ENCODE data around the gene SPRY2.

Gene SPRY2, protein sequence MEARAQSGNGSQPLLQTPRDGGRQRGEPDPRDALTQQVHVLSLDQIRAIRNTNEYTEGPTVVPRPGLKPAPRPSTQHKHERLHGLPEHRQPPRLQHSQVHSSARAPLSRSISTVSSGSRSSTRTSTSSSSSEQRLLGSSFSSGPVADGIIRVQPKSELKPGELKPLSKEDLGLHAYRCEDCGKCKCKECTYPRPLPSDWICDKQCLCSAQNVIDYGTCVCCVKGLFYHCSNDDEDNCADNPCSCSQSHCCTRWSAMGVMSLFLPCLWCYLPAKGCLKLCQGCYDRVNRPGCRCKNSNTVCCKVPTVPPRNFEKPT

DNA sequence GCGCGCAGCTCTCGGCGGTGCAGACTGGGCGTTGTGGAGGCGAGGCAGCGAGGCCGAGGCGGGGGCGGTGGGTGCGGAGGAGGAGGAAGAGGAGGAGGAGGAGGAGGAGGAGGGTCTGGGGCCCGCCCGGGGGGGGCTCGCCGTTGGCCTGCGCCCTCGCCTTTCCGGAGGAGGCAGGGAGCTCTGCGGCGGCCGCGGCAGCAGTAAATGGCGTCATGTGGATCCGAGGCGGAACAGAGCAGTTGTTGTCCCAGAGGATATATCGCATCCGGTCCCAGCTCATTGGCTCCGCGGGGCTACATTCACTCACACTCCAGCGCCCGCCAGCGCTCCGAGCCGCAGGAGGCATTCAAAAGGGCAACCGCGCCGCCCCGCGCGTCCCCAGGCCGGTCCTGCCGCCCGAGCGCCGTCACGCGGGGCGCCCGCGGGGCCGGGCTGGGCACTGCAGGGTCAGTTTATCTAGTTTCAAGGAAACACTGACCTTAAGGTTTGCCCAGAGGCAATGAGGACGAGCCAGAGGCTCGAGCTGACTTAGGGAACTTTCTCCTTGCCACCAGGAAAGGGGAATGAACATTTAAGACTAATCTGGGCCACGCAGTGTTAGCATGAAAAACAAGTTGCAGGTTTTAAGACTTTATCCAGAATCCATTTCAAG is at the start of gene SPRY2:
Gene SPRY2, minus strand, starts transcription at position 26 of the 655 bp plus-strand sequence. CDS start 3,421 bp downstream, outside the sequence.
- Histone ChIP-seq H3K9ac (ENCODE audit: low read length in 5 of 5) (peak within 1 kb of the TSS; percentile 81 to 93 (median 86)), H3K36me3 (ENCODE audit: control insufficient read depth in 5 of 5, insufficient read depth in 5 of 5, low read length in 5 of 5) (peaks cover 0 to 13% (median 10%) of the 10 kb centered on the region in 5 donors), H3K27ac (ENCODE audit: low read depth, low read length) (peak within 1 kb of the TSS; percentile 96), H3K4me3 (ENCODE audit: low read depth in 1 of 5, low read length in 5 of 5) (peak within 1 kb of the TSS; percentile 78 to 97 (median 93)), H3K9me3 (ENCODE audit: control insufficient read depth in 5 of 5, low read length in 5 of 5) (no peaks in the 10 kb centered on the region), H3K4me1 (ENCODE audit: control insufficient read depth in 5 of 5, insufficient read depth in 5 of 5, low read length in 5 of 5) (peaks cover 2 to 58% (median 33%) of the 10 kb centered on the region in 5 donors), H3K27me3 (ENCODE audit: control insufficient read depth in 5 of 5, insufficient read depth in 4 of 5, low read length in 5 of 5) (no peaks in the 10 kb centered on the region)

- peaks cover 0 to 17% (median 8%) of the 10 kb centered on the region in 5 donors for H3K9me3 ChIP-seq (ENCODE audit: control insufficient read depth in 5 of 5, low read length in 5 of 5)
- peaks cover 0 to 19% (median 0%) of the 10 kb centered on the region in 5 donors for H3K4me1 ChIP-seq (ENCODE audit: control insufficient read depth in 5 of 5, insufficient read depth in 5 of 5, low read length in 5 of 5)
- no peak overlapping the region for H3K4me3 ChIP-seq (ENCODE audit: low read depth in 1 of 5, low read length in 5 of 5)
- no peaks in the 10 kb centered on the region for H3K27me3 ChIP-seq (ENCODE audit: control insufficient read depth in 5 of 5, insufficient read depth in 4 of 5, low read length in 5 of 5)
- no peaks in the 10 kb centered on the region for H3K36me3 ChIP-seq (ENCODE audit: control insufficient read depth in 5 of 5, insufficient read depth in 5 of 5, low read length in 5 of 5)
- no peak overlapping the region for H3K9ac ChIP-seq (ENCODE audit: low read length in 5 of 5)
- H3K27ac ChIP-seq (ENCODE audit: low read depth, low read length), result peak overlapping the region; percentile 74
These were observed 49.4 kb upstream of the SPRY2 start for GRCh38 chr13:80390338-80390737.

DNA sequence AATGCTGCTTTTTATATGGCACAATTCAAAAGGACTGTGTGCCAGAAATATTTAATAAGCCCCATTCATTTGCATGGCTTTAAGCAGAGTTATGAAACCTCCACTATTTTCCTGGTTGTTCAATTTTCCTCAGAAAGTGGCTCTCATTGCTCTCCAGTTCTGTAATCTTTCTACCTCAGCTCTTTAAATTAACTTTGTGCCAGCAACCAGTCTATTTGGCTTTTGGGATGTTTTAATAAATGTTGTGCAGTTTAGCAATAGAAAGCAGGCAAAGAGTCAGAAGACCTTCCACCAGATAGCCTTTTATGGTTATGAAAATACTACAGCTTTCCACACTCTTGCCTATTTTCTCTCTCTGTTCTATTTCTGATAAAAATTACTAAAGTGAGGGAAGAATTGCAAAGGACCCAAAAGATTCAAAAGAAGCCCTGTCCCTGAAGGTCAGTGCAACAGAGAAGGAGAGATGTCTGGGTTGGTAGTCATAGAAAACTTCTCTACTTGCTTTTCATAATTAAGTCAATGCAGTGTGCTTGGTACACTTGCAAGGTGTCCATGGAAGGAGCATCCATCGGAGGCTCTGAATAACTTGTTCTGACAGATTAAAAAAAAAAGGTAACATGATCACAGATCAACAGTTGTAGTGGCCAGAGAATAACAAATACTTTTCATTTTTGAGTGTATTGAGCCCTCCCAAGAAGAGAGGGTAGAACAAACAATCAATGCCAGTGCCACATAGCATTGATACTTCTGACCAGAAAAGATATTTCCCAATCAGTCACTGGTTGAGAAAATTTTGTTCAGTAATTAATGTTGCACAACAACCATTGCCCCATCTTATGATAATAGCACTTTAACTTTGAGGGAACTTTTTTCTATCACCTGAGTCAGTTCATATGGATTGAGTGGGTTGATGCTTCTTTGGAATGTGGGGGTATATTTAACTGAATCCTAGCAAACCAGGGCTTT is 48.4 kb upstream of the SPRY2 start:
- H3K27ac ChIP-seq (ENCODE audit: low read depth, low read length), result peak overlapping the region; percentile 74
- H3K9me3 ChIP-seq (ENCODE audit: control insufficient read depth in 5 of 5, low read length in 5 of 5), result peaks cover 0 to 11% (median 8%) of the 10 kb centered on the region in 5 donors
- peaks cover 0 to 19% (median 0%) of the 10 kb centered on the region in 5 donors for H3K4me1 ChIP-seq (ENCODE audit: control insufficient read depth in 5 of 5, insufficient read depth in 5 of 5, low read length in 5 of 5)
- H3K36me3 ChIP-seq (ENCODE audit: control insufficient read depth in 5 of 5, insufficient read depth in 5 of 5, low read length in 5 of 5), result no peaks in the 10 kb centered on the region
- H3K27me3 ChIP-seq (ENCODE audit: control insufficient read depth in 5 of 5, insufficient read depth in 4 of 5, low read length in 5 of 5), result no peaks in the 10 kb centered on the region
- H3K4me3 ChIP-seq (ENCODE audit: low read depth in 1 of 5, low read length in 5 of 5), result no peak overlapping the region
- no peak overlapping the region for H3K9ac ChIP-seq (ENCODE audit: low read length in 5 of 5)

DNA sequence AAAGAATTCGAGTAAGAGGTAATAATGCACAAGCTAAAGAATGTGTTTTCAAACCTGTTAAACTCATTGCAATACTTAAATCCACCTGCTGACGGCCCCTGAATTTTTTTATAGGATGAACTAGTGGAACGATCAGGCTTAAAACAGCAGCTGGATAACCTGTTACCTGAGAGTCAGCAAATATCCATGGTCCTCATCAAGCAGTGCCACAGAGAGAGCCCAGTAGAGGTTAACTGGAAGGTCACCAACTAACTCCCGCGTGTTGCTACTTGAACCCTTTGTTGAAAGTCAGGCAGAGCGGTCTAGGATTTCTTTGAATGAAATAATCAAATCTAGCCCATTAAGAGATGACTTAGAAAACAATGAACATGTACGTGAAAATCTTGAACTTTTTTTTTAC is 47.6 kb upstream of the SPRY2 start:
- Histone ChIP-seq H3K9me3 (ENCODE audit: control insufficient read depth in 5 of 5, low read length in 5 of 5) (peaks cover 0 to 6% (median 3%) of the 10 kb centered on the region in 5 donors), H3K36me3 (ENCODE audit: control insufficient read depth in 5 of 5, insufficient read depth in 5 of 5, low read length in 5 of 5) (no peaks in the 10 kb centered on the region), H3K9ac (ENCODE audit: low read length in 5 of 5) (no peak overlapping the region), H3K27me3 (ENCODE audit: control insufficient read depth in 5 of 5, insufficient read depth in 4 of 5, low read length in 5 of 5) (no peaks in the 10 kb centered on the region), H3K4me3 (ENCODE audit: low read depth in 1 of 5, low read length in 5 of 5) (no peak overlapping the region), H3K4me1 (ENCODE audit: control insufficient read depth in 5 of 5, insufficient read depth in 5 of 5, low read length in 5 of 5) (peaks cover 0 to 19% (median 0%) of the 10 kb centered on the region in 5 donors), H3K27ac (ENCODE audit: low read depth, low read length) (peak overlapping the region; percentile 74)

GRCh38 chr13:80386592-80386991 is 45.7 kb upstream of the SPRY2 start:
- Histone ChIP-seq H3K36me3 (ENCODE audit: control insufficient read depth in 5 of 5, insufficient read depth in 5 of 5, low read length in 5 of 5) (no peaks in the 10 kb centered on the region), H3K4me3 (ENCODE audit: low read depth in 1 of 5, low read length in 5 of 5) (no peak overlapping the region), H3K27me3 (ENCODE audit: control insufficient read depth in 5 of 5, insufficient read depth in 4 of 5, low read length in 5 of 5) (no peaks in the 10 kb centered on the region), H3K9ac (ENCODE audit: low read length in 5 of 5) (no peak overlapping the region), H3K4me1 (ENCODE audit: control insufficient read depth in 5 of 5, insufficient read depth in 5 of 5, low read length in 5 of 5) (peaks cover 0 to 19% (median 0%) of the 10 kb centered on the region in 5 donors), H3K27ac (ENCODE audit: low read depth, low read length) (no peak overlapping the region), H3K9me3 (ENCODE audit: control insufficient read depth in 5 of 5, low read length in 5 of 5) (peaks cover 0 to 6% (median 3%) of the 10 kb centered on the region in 5 donors)

- Histone ChIP-seq H3K4me3 (ENCODE audit: low read depth in 1 of 5, low read length in 5 of 5) (no peak overlapping the region), H3K36me3 (ENCODE audit: control insufficient read depth in 5 of 5, insufficient read depth in 5 of 5, low read length in 5 of 5) (no peaks in the 10 kb centered on the region)
These were observed 45.1 kb upstream of the SPRY2 start for GRCh38 chr13:80386002-80386401.

DNA sequence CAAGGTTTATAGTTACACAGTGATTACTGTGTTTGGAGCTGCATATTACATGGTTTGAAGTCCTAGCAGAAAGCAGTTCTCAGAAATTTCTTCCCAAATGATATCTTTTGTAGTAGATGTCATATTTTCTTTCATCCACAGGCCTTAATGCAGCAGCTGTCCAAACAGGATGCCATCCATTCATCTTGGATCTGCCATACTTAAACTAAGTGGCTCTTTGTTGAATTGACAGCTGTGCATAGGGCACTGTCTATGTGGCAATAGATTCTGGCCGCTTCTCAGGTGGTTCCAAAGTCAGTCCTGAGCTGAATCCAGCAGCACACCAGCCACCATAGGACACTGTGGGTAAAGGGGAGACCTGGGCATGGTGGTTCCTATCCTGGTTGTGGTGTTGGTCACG is 41.6 kb upstream of the SPRY2 start:
- no peak overlapping the region for H3K4me3 ChIP-seq (ENCODE audit: low read depth in 1 of 5, low read length in 5 of 5)
- H3K27ac ChIP-seq (ENCODE audit: low read depth, low read length), result no peak overlapping the region
- H3K36me3 ChIP-seq (ENCODE audit: control insufficient read depth in 5 of 5, insufficient read depth in 5 of 5, low read length in 5 of 5), result no peaks in the 10 kb centered on the region
- no peaks in the 10 kb centered on the region for H3K9me3 ChIP-seq (ENCODE audit: control insufficient read depth in 5 of 5, low read length in 5 of 5)
- H3K9ac ChIP-seq (ENCODE audit: low read length in 5 of 5), result no peak overlapping the region
- H3K27me3 ChIP-seq (ENCODE audit: control insufficient read depth in 5 of 5, insufficient read depth in 4 of 5, low read length in 5 of 5), result no peaks in the 10 kb centered on the region
- H3K4me1 ChIP-seq (ENCODE audit: control insufficient read depth in 5 of 5, insufficient read depth in 5 of 5, low read length in 5 of 5), result peaks cover 0 to 5% (median 0%) of the 10 kb centered on the region in 5 donors

More at GRCh38 chr13:80386002-80386401, 45.1 kb upstream of the SPRY2 start:
- Histone ChIP-seq H3K27me3 (ENCODE audit: control insufficient read depth in 5 of 5, insufficient read depth in 4 of 5, low read length in 5 of 5) (no peaks in the 10 kb centered on the region), H3K4me1 (ENCODE audit: control insufficient read depth in 5 of 5, insufficient read depth in 5 of 5, low read length in 5 of 5) (peaks cover 0 to 19% (median 0%) of the 10 kb centered on the region in 5 donors), H3K27ac (ENCODE audit: low read depth, low read length) (no peak overlapping the region), H3K9me3 (ENCODE audit: control insufficient read depth in 5 of 5, low read length in 5 of 5) (peaks cover 0 to 6% (median 3%) of the 10 kb centered on the region in 5 donors), H3K9ac (ENCODE audit: low read length in 5 of 5) (no peak overlapping the region)

GRCh38 chr13:80379245-80379644 is 38.3 kb upstream of the SPRY2 start:
- Histone ChIP-seq H3K27ac (ENCODE audit: low read depth, low read length) (no peak overlapping the region), H3K36me3 (ENCODE audit: control insufficient read depth in 5 of 5, insufficient read depth in 5 of 5, low read length in 5 of 5) (no peaks in the 10 kb centered on the region), H3K4me1 (ENCODE audit: control insufficient read depth in 5 of 5, insufficient read depth in 5 of 5, low read length in 5 of 5) (peaks cover 0 to 13% (median 7%) of the 10 kb centered on the region in 5 donors), H3K9ac (ENCODE audit: low read length in 5 of 5) (no peak overlapping the region), H3K9me3 (ENCODE audit: control insufficient read depth in 5 of 5, low read length in 5 of 5) (no peaks in the 10 kb centered on the region), H3K4me3 (ENCODE audit: low read depth in 1 of 5, low read length in 5 of 5) (no peak overlapping the region), H3K27me3 (ENCODE audit: control insufficient read depth in 5 of 5, insufficient read depth in 4 of 5, low read length in 5 of 5) (no peaks in the 10 kb centered on the region)

DNA sequence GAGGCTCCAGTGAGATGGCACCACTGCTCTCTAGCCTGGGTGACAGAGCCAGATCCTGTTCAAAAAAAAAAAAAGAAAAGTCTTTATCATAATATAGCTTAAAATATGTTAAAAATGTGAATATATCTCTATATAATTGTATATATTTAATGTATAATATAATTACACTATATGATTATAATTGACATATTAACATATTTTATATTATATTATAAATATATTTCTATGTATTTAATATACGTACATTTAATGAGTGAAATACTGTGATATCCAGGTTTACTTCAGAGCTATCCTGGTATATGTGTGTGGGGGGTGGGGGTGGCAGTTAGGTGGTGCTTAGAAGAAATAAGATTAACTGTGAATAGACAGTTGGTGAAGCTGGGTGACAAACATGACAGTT is 35.6 kb upstream of the SPRY2 start:
- Histone ChIP-seq H3K27ac (ENCODE audit: low read depth, low read length) (no peak overlapping the region), H3K36me3 (ENCODE audit: control insufficient read depth in 5 of 5, insufficient read depth in 5 of 5, low read length in 5 of 5) (no peaks in the 10 kb centered on the region), H3K27me3 (ENCODE audit: control insufficient read depth in 5 of 5, insufficient read depth in 4 of 5, low read length in 5 of 5) (no peaks in the 10 kb centered on the region), H3K9me3 (ENCODE audit: control insufficient read depth in 5 of 5, low read length in 5 of 5) (no peaks in the 10 kb centered on the region), H3K4me3 (ENCODE audit: low read depth in 1 of 5, low read length in 5 of 5) (no peak overlapping the region), H3K9ac (ENCODE audit: low read length in 5 of 5) (no peak overlapping the region), H3K4me1 (ENCODE audit: control insufficient read depth in 5 of 5, insufficient read depth in 5 of 5, low read length in 5 of 5) (peaks cover 0 to 14% (median 8%) of the 10 kb centered on the region in 5 donors)
